OCI-LY3 (cell line): ENCODE measurements around the gene SEL1L2.

Experiments used
- H2AFZ ChIP-seq: fragments of 200-600, 300-600 bp; shearing (Covaris generic); 2 replicates; pipeline ENCODE4 v1.6.0; 2014; ENCODE audit warnings: antibody characterized with exemption, low read depth, low read length
- H3K27ac ChIP-seq: fragments of 200-600, 300-600 bp; sonication (generic); 2 replicates; pipeline ENCODE4 v1.5.1; 2014; ENCODE audit warnings: mild to moderate bottlenecking, low read length, moderate library complexity, mixed read lengths
- H3K27me3 ChIP-seq: fragments of 200-600, 300-600 bp; sonication (generic); 2 replicates; pipeline ENCODE4 v1.6.1; 2014; ENCODE audit warnings: low read depth, low read length, mixed read lengths
- H3K36me3 ChIP-seq: fragments of 200-600, 300-600 bp; sonication (generic); replicated peaks from 2 replicates; pipeline ENCODE3; 2014; ENCODE audit warnings: low read depth, low read length, mixed read lengths
- H3K4me1 ChIP-seq: fragments of 300-600, 200-600 bp; sonication (generic); 2 replicates; pipeline ENCODE4 v1.6.1; 2014; ENCODE audit warnings: low read length, mixed read lengths
- H3K4me2 ChIP-seq: fragments of 200-600, 300-600 bp; sonication (generic); 2 replicates; pipeline ENCODE4 v1.6.1; 2014; ENCODE audit warnings: low read length, mixed read lengths
- H3K4me3 ChIP-seq: fragments of 300-600, 200-600 bp; sonication (generic); 2 replicates; pipeline ENCODE4 v1.5.1; 2014; ENCODE audit warnings: antibody characterized with exemption, mild to moderate bottlenecking, low read length, moderate library complexity
- H3K79me2 ChIP-seq: fragments of 300-600, 200-600 bp; shearing (Covaris generic); 2 replicates; pipeline ENCODE4 v1.6.1; 2014; ENCODE audit warnings: mild to moderate bottlenecking, low read length, mixed read lengths
- H3K9ac ChIP-seq: fragments of 300-600, 200-600 bp; shearing (Covaris generic); 2 replicates; pipeline ENCODE4 v1.6.0; 2014; ENCODE audit warnings: mild to moderate bottlenecking, low read length, moderate library complexity
- H3K9me3 ChIP-seq: fragments of 200-600, 300-600 bp; shearing (Covaris generic); 2 replicates; pipeline ENCODE4 v1.6.1; 2014; ENCODE audit warnings: low read length, mixed read lengths; ENCODE audit not compliant: insufficient read depth
- H4K20me1 ChIP-seq: fragments of 200-600, 300-600 bp; sonication (generic); 2 replicates; pipeline ENCODE4 v1.6.1; 2016; ENCODE audit warnings: low read length, mixed read lengths; ENCODE audit not compliant: insufficient read depth
- EZH2phosphoT487 ChIP-seq: fragments of 200-600 bp; shearing (Covaris generic); IDR thresholded peaks from 2 replicates; pipeline ENCODE4 v1.6.1; 2018; ENCODE audit warnings: antibody characterized with exemption, mixed run types, low read depth
- TF ChIP-seq, protein P1 (sequence below): fragments of 200-600, 300-600 bp; sonication (generic); IDR thresholded peaks from 2 replicates; pipeline ENCODE4 v1.5.1; 2014; ENCODE audit warnings: antibody characterized with exemption, low read length, low read depth

Gene SEL1L2

DNA sequence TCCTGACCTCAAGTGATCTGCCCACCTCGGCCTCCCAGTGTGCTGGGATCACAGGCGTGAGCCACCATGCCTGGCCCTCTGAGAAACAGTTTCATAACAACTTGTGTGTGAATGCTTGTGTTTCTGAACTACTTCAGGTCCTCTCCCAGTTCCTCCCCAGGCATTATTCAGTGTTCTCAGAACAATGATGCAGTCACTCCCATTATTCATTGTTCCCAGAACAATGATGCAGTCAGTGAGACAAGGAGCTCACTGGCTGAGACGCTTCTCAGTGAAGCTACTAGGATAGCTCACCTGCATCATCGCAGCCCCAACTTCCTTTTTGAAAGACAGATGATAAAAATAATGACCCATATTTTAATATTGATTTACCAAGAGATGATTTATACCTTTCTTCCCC, 134.1 kb downstream of the SEL1L2 start:
- Histone ChIP-seq H3K36me3 (no peaks in the 10 kb centered on the region), H3K4me1 (peaks cover 8% of the 10 kb centered on the region), H3K4me3 (no peak overlapping the region), H4K20me1 (no peaks in the 10 kb centered on the region), H3K9me3 (no peaks in the 10 kb centered on the region), H3K79me2 (no peaks in the 10 kb centered on the region), H3K27ac (no peak overlapping the region), H3K4me2 (no peak overlapping the region), H3K9ac (no peak overlapping the region), H2AFZ (no peak overlapping the region), H3K27me3 (peaks cover 17% of the 10 kb centered on the region)
- TF ChIP-seq, protein P1, sequence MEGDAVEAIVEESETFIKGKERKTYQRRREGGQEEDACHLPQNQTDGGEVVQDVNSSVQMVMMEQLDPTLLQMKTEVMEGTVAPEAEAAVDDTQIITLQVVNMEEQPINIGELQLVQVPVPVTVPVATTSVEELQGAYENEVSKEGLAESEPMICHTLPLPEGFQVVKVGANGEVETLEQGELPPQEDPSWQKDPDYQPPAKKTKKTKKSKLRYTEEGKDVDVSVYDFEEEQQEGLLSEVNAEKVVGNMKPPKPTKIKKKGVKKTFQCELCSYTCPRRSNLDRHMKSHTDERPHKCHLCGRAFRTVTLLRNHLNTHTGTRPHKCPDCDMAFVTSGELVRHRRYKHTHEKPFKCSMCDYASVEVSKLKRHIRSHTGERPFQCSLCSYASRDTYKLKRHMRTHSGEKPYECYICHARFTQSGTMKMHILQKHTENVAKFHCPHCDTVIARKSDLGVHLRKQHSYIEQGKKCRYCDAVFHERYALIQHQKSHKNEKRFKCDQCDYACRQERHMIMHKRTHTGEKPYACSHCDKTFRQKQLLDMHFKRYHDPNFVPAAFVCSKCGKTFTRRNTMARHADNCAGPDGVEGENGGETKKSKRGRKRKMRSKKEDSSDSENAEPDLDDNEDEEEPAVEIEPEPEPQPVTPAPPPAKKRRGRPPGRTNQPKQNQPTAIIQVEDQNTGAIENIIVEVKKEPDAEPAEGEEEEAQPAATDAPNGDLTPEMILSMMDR = no peak
- TF ChIP-seq EZH2phosphoT487 = no peak

DNA sequence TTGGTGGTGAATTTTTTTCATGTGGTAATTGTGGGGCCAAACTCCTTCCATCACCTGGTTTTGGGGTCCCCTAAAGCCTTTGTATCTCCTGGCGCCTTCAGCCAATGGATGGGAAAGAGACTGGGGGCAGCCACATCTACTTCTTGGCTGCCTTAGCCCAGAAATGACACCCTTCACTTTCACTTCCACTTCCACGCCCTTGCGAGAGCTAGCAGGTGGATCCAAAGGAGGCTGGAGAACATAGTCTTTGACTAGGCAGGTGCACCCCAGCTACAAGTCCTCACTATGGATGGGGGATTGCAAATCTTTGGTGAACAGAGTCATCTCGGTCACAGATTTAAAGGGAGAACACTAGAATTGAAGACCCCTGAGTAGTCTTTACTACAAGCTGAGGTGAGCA, 134.8 kb downstream of the SEL1L2 start:
- H2AFZ ChIP-seq = no peak overlapping the region
- TF ChIP-seq EZH2phosphoT487 = no peak
- TF ChIP-seq, protein P1 = no peak
- no peaks in the 10 kb centered on the region for H3K79me2 ChIP-seq

DNA sequence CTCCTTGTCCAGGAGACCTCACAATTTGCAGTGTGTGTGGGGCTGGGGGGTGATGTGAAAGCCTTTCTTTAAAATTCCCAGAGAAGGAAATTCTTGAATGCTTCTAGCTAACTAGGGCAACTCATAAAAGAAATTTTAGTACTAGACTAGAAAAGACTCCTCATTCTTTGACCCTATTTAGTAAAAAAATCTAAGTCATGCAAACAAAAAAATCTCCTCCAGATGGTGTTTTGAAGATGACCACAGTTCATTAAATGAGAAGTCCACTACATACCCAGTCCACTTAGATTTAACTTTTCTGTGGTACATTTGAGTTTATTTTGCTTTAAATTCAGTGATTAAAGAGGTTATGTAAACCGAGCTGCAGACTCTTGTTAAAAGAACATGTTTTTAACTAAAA, 138.1 kb downstream of the SEL1L2 start:
- no peak overlapping the region for H2AFZ ChIP-seq
- no peaks in the 10 kb centered on the region for H3K79me2 ChIP-seq
- H3K4me1 ChIP-seq = peaks cover 8% of the 10 kb centered on the region
- no peak overlapping the region for H3K9ac ChIP-seq
- H4K20me1 ChIP-seq = no peaks in the 10 kb centered on the region
- no peak overlapping the region for H3K4me2 ChIP-seq
- no peak overlapping the region for H3K27ac ChIP-seq
- H3K9me3 ChIP-seq = no peaks in the 10 kb centered on the region
- H3K27me3 ChIP-seq = peaks cover 31% of the 10 kb centered on the region
- H3K36me3 ChIP-seq = no peaks in the 10 kb centered on the region
- TF ChIP-seq, protein P1 = no peak
- no peak overlapping the region for H3K4me3 ChIP-seq

More for the DNA sequence above, 134.8 kb downstream of the SEL1L2 start:
- H3K27ac ChIP-seq = no peak overlapping the region
- H3K27me3 ChIP-seq = peaks cover 22% of the 10 kb centered on the region
- H3K9ac ChIP-seq = no peak overlapping the region
- H3K4me2 ChIP-seq = peak overlapping the region; percentile 23
- H3K9me3 ChIP-seq = no peaks in the 10 kb centered on the region
- no peaks in the 10 kb centered on the region for H3K36me3 ChIP-seq
- H3K4me1 ChIP-seq = peaks cover 8% of the 10 kb centered on the region
- no peak overlapping the region for H3K4me3 ChIP-seq
- no peaks in the 10 kb centered on the region for H4K20me1 ChIP-seq

DNA sequence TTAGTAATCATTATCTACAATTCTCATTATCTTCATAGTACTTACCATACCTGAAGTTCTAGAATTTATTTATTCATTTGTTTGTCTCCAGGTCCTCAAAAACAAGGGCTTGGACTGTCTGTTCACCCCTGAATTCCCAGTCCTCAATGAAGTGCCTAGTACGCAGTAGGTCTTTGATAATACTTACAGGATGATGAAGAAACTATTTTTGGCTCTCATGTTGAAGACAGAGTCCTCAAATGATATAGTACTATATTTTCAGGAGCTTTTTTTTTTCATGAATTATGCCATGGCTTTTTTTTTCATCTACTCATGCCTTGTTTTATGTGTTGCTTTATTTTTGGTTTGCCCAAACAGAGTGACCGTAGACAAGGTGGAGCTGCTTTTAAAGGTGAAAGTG, 139.1 kb downstream of the SEL1L2 start:
- Histone ChIP-seq H3K27ac (no peak overlapping the region), H2AFZ (no peak overlapping the region), H3K4me1 (peaks cover 8% of the 10 kb centered on the region), H3K27me3 (peaks cover 38% of the 10 kb centered on the region), H3K4me2 (no peak overlapping the region), H3K9me3 (no peaks in the 10 kb centered on the region), H4K20me1 (no peaks in the 10 kb centered on the region), H3K79me2 (no peaks in the 10 kb centered on the region), H3K4me3 (no peak overlapping the region), H3K9ac (no peak overlapping the region), H3K36me3 (no peaks in the 10 kb centered on the region)
- TF ChIP-seq, protein P1 = no peak
- TF ChIP-seq EZH2phosphoT487 = no peak
